NCI-H1417 (cell line): ENCODE measurements around the gene RERE.
"Not testable (repeated sequence)": the region's sequence is repeated elsewhere in the genome, so short reads cannot be mapped to it uniquely, and the experiment has no call there.

ENCODE experiments used
- DNase-seq, 3 experiments: peaks; one replicate each; lab custom pipeline; 2025; lab: John Stamatoyannopoulos, UW

RERE gene

GRCh38 chr1:8807004-8807403, 10.4 kb downstream of the RERE start:
- DNase-seq: no peak

- DNase-seq: no peak
Observed at GRCh38 chr1:8800416-8800815, 17.0 kb downstream of the RERE start.

- DNase-seq: no peak
Observed at GRCh38 chr1:8797216-8797615, 20.2 kb downstream of the RERE start.

GRCh38 chr1:8796812-8797211, 20.6 kb downstream of the RERE start:
- DNase-seq: no peak

GRCh38 chr1:8794605-8795004, 22.8 kb downstream of the RERE start:
- DNase-seq: no peak

- no peak for DNase-seq
Observed at GRCh38 chr1:8791819-8792218, 25.6 kb downstream of the RERE start.

- no peak for DNase-seq
Observed at GRCh38 chr1:8790987-8791386, 26.5 kb downstream of the RERE start.

GRCh38 chr1:8790478-8790877, 27.0 kb downstream of the RERE start:
- no peak for DNase-seq

GRCh38 chr1:8789314-8790214, 27.9 kb downstream of the RERE start:
- DNase-seq: no peak

- DNase-seq: no peak
Observed at GRCh38 chr1:8787218-8787617, 30.2 kb downstream of the RERE start.

GRCh38 chr1:8786204-8786603, 31.2 kb downstream of the RERE start:
- not testable (repeated sequence) for DNase-seq

- no peak for DNase-seq
Observed at GRCh38 chr1:8782955-8783354, 34.5 kb downstream of the RERE start.

- no peak for DNase-seq
Observed at GRCh38 chr1:8782001-8782620, 35.3 kb downstream of the RERE start.

- DNase-seq: no peak
Observed at GRCh38 chr1:8780405-8780804, 37.0 kb downstream of the RERE start.

GRCh38 chr1:8777867-8778266, 39.6 kb downstream of the RERE start:
- DNase-seq: no peak

GRCh38 chr1:8776104-8776503, 41.3 kb downstream of the RERE start:
- DNase-seq: no peak

GRCh38 chr1:8767006-8767405, 50.4 kb downstream of the RERE start:
- DNase-seq: no peak

GRCh38 chr1:8765198-8765597, 52.2 kb downstream of the RERE start:
- no peak for DNase-seq

- DNase-seq: no peak
Observed at GRCh38 chr1:8764293-8764937, 53.0 kb downstream of the RERE start.

- no peak for DNase-seq
Observed at GRCh38 chr1:8763888-8764287, 53.6 kb downstream of the RERE start.

- DNase-seq: no peak
Observed at GRCh38 chr1:8754993-8755392, 62.4 kb downstream of the RERE start.

- DNase-seq: no peak
Observed at GRCh38 chr1:8754247-8754650, 63.2 kb downstream of the RERE start.

GRCh38 chr1:8753736-8754135, 63.7 kb downstream of the RERE start:
- DNase-seq: no peak
